RPMI8226 (cell line): ENCODE results near the gene TMUB1.
A peak's percentile ranks its signal among the peaks of the same experiment; 100 is the strongest.

Source experiments
- DNase-seq: peaks from one replicate; pipeline ENCODE4 v3.0.0-alpha.2; 2015

TMUB1 gene, protein sequence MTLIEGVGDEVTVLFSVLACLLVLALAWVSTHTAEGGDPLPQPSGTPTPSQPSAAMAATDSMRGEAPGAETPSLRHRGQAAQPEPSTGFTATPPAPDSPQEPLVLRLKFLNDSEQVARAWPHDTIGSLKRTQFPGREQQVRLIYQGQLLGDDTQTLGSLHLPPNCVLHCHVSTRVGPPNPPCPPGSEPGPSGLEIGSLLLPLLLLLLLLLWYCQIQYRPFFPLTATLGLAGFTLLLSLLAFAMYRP

DNA sequence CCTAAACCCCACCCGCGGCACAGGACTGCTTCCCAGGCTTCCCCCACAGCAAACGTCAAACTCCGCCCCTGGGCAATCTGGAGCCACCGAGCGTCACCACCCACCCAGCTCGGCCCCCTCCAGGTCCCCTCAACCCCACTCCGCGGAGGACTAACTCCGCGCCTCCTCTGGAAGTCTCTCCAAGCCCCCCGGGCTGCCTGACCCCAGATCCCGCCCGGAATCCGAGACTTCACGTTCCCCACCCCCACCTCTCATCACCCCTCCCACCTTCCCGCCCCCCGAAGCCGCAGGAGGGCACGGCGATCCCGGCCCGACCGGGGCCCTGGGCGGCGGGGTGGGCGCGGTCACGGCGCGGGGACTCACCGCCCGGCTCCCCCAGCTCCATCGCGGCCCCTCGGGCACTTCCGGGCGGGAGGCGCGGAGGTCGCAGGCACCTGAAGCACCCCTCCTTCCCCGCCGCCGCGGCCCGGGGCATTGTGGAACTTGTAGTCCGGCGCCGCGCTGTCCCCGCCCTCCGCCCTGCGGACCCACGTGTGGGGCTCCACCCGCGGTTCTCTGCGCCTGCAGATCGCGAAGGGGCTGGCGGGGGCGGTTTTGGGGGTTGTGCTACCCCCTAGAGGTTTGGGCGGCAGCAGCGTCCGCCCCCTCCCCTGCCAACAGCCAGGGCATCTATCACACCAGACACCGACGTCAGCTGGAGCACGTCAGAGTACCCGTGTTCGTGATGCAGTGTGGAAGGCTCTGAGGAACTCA, at the start of gene TMUB1:
Gene TMUB1, minus strand, starts transcription at position 423 of the 753 bp plus-strand sequence. CDS start 930 bp downstream, outside the sequence.
- peak; percentile 87 for DNase-seq

DNA sequence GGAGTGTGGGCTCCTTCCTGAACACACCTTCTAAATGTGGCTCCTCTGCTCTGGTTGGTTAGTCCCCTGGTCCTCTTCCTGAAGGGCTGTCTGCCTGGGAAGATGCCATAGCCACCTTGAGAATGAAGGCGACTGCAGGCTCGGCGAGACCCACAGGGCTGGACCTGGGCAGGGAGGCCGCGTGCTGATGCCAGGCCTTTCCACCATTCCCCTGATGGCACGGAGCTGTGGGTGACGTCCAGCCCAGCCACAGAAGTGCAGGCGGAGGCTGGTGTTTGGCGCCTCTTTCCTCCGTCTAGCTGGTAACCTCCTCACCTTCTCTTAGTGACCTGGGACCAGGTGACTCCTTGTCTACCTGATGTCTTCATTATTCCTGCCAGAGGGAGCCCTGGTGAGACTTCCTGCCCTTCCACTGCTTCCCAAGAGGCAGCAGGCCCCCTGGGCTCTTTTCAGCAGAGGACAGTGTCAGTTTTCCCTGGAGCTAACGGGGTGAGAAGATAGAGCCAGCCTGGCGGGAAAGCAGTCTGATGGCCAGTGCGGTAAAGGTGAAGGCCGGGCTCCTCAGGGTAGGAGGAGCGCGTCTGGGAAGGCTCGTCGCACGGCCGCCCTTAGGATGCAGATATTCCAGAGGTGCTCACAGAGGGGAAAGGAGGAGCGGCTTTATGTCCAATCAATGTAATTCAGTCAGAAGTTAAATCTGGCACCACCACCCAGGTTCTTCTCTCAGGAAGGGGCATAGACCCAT, 49.3 kb upstream of the TMUB1 start:
- no peak for DNase-seq

- no peak for DNase-seq
These were observed 48.5 kb upstream of the TMUB1 start for GRCh38 chr7:151131592-151132293.

DNA sequence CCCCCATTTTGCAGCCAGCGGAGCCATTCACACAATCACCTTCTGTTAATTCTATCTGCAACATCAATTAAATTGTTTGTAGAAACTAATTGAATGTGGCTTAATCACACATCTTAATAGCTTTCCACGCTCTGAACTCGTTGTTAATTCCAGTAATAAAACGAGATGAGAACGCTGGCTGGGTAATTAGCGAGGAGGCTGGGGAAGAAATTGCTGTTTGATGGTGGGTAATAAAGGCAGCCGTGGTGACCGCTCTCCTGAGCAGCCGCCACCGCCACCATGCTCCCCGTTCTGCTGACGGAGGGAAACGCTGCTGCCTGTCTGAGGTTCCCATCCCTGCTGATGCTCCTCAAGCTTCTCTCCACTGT, 47.9 kb upstream of the TMUB1 start:
- DNase-seq = no peak

DNA sequence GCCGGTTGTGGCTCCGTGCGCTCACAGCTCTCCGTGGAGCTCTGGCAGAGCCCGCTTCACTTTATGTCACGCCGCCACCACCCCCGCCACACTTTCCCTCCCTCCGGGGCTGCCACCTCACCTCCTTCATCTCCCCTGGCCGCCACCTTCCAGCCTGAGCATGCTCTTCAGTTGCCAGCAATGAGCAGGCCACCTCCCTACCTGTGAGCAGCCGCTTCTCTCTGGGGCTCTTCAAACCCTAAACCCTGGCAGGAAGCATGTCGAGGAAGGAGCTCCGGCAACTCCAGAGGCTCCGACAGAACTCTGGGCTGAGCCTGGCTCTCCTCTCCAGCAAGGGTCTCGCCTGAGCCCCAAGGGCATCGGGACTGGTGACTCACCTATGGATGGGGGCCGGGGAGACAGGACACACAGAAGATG, 47.5 kb upstream of the TMUB1 start:
- DNase-seq = no peak

- DNase-seq = no peak
These were observed 46.8 kb upstream of the TMUB1 start for GRCh38 chr7:151129960-151130591.

DNA sequence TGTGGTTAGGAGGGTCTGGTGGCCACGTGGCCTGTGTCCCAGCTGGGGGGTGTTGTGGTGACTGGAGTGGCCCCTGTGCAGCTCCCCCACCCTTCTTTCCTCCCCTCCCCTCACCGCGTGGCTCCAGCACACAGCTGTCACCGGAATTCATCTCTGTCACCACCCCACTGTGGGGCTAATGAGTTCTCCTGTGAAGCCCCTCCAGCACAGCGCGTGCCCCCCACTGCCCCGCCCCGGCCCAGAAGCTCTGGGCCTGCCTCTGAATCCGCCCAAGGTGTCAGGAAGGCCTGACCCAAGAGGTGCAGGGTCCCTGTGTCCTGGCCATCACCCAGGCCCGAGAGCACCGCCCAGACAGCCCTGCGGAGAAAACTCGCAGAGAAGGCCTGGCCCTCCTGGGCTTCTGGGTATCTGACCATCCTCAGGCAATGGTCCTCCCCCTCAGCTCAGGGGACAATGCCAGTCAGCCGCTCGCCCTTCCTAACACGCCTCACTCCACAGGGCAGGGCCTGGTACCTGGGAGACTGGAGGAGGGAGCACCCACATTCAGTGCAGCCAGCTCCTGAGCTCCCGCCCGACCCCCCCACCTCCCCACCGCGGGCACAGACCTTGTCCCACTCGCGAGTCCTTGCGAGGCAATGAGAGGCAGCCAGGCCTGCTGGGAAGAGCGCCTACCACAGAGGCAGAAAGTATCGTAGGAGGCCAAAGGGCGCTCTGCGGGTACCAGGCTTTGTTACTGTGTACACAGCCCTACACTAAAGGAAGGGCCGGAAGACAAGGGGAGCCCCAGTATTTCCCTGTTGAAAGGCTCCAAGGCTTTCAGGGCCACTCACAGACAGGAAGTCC, 46.0 kb upstream of the TMUB1 start:
- no peak for DNase-seq

GRCh38 chr7:151128716-151129115, 45.4 kb upstream of the TMUB1 start:
- no peak for DNase-seq

DNA sequence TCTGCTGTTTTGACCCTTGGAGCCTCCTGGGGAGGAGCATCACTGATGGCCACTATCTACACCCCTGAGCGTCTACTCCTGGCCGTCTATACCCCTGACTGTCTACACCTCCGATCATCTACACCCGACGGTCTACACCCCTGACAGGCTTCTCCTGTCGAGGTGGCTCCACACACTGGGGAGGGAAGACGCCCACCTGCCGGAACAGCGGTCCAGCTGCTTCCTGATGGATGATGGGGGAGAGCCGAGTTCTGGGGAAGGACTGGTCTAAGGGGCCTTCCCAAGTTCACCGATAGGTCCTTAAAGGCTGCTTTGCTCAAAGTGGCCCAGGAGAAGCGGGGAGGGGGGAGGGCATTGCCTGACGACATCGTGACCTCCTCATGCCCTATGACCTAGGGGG, 44.9 kb upstream of the TMUB1 start:
- DNase-seq = no peak

- no peak for DNase-seq
These were observed 43.3 kb upstream of the TMUB1 start for GRCh38 chr7:151126491-151127137.

GRCh38 chr7:151125846-151126481, 42.7 kb upstream of the TMUB1 start:
- DNase-seq = no peak

DNA sequence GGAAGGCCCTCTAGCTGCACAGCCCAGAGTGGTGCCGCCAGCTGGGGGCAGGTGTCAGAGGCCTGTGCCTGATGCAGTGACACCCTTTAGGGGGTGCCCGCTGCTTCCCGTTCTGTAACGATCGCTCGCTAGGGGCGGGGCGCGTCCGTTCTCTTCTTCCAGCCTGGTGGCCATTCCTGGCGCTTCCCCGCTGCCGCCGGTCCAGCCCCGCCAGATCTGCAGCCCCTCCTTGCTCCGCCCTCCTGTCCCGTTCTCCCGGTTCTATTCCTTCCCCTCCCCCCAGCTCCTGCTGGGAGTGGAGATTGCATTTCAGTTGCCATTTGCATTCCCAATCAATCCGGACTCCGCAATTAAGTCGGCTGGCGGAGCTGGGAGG, 42.2 kb upstream of the TMUB1 start:
- DNase-seq = no peak

- DNase-seq = no peak
These were observed 41.7 kb upstream of the TMUB1 start for GRCh38 chr7:151124899-151125399.

- DNase-seq = no peak
These were observed 41.2 kb upstream of the TMUB1 start for GRCh38 chr7:151124481-151124880.

DNA sequence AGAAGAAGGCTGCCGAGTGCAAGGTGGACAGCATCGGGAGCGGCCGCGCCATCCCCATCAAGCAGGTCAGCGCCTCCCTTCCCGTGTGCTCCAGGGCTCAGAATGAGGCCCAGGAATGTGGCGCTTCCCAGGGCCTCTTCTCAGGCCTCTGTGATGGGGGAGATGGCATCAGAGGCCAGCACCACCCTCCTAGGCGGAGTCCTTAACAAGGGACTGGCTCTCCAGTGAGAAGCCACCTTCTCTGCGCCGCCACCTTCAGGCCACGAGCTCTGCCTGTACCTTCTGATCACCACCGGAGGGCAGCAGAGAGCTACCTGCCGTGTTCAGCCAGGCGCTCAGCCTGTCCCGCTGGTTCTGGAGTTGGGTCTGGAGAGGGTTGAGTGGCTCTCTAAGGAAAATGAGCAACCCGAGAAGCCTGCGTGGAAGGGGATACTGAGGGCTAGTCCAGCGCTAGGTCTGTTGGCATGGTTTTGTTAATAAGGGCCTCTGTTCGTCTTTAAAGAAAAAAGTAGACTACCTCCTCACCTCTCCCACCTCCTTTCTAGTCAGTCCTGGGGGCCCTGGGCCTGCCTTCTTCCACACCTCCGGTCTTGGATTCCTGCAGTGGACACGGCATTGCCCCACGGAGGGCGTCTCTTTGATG, 40.6 kb upstream of the TMUB1 start:
- peak; percentile 83 for DNase-seq

DNA sequence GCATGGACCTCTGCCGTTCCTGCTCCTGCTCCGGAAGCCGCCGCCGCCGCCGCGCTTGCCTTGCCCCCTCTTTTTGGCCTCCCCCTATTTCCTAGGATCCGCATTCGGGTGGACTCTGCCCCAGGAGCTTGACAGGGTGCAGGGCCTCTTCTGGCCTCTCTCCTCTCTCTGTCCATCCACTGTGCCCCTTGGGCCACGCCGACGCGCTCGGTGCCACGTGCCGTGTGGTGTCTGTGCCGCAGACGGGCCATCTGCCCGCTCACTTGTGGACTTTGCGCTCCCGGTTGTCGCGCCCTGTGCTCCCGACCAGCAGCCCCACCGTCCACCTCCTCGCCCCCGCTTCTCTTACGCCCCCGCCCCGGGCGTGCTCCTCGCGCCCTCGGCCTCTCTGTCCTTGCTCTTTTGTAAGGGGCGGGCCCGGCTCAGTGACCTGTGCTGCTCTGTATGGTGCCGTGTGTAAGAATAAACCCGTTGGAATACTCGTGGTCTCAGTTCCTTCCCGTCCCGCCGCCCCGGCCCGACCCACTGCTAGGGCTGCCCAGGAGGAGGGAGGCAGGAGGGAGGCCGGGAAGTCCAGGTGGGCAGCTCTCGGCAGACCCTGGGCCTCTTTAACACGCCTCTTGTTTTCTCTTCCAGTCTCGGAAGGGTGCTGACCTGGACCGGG, 40.0 kb upstream of the TMUB1 start:
- DNase-seq = no peak

- no peak for DNase-seq
These were observed 39.5 kb upstream of the TMUB1 start for GRCh38 chr7:151122796-151123157.

DNA sequence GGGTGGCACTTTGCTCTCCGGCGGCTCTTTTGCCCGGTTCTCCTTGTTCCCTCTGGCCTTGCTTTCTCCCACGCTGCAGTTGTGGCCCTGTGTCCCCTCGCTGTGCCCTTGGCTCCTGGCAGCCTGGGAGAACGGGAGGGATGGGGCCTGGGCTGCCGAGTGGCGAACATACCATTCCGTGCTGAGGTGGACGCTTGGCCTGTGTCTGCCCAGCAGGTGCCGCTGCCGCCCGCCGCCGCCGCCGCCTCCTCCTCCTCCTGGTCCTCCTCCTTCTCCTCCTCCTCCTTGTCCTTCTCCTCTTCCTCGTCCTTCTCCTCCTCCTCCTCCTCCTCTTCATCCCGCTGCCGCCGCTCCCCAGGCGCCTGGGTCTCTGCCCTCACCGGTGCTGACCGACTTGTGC, 39.0 kb upstream of the TMUB1 start:
- no peak for DNase-seq

GRCh38 chr7:151121380-151122170, 38.3 kb upstream of the TMUB1 start:
- no peak for DNase-seq
